GM21825 (cell line): ENCODE data around the gene WRNIP1.

ENCODE experiments used
- ATAC-seq: cut with Tn5 transposase; IDR thresholded peaks from one replicate; pipeline ENCODE4 v1.9.1; 2021; ENCODE audit warnings: mild to moderate bottlenecking, moderate library complexity; ENCODE audit not compliant: unreplicated experiment

The WRNIP1 gene

DNA sequence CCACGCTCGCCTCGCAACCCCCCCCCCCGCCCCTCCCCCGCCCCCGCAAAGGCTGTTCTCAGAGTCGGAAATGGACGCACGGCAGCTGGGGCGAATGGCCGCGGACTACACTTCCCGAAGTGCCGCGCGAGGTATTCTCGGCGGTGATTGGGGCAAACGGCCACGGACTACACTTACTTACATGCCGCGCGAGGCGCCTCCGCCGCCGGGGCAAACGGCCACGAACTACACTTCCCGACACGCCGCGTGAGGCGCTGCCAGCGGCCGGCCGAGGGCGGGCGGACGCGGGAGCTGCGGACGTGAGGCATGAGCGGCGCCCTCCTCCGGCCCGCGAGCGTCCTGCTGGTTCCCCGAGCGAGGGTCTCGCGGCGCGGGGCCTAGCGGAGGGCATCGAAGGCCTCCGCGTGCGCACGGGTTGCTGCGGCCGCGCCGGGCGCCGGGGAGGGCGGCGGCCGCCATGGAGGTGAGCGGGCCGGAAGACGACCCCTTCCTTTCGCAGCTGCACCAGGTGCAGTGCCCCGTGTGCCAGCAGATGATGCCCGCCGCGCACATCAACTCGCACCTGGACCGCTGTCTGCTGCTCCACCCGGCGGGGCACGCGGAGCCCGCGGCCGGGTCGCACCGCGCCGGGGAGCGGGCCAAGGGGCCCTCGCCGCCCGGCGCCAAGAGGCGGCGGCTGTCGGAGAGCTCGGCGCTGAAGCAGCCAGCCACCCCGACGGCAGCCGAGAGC lies at the start of gene WRNIP1:
Gene WRNIP1 (plus strand): TSS at position 228 of the 730 bp plus-strand sequence. CDS start 230 bp downstream, at position 458.
- peak; percentile 86 for ATAC-seq

DNA sequence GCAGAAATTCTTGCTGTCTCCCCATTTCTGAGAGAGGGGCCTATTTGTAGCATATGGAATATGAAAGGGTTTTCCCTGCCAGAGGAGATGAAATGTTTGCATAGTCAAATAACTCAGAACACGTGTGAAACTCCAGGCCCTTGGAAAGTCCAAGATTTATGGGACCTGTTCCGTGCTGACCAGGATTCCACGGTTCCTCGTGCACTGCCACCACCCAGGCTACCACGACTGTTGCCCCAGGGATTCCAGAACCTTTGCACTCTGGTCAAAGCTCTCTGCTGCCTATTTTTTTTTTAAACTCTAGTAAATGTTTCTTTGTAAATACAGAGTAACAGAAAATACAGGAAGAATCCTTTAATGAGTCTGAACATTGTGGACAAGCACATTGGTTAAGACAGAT lies 49.5 kb upstream of the WRNIP1 start:
- no peak for ATAC-seq

GRCh38 chr6:2716936-2717700 lies 48.1 kb upstream of the WRNIP1 start:
- ATAC-seq: no peak

- no peak for ATAC-seq
Observed at GRCh38 chr6:2718334-2719092, 46.7 kb upstream of the WRNIP1 start.

DNA sequence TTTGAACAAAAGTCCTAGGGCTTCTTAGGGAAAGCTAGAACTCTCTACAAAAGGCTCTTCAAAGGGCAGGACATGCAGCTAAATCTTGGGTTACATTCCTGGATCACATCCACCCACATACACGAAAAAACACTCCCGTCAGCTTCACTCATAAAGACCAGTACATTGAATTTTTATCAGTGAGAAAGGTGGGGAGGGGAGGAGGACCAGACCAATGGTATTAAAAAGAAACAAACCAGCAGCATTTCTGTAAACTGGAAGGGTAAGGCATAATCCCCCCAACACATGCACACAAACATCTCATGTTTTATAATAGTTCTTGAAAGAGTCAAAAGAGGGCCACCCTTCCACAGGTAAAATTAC lies 46.1 kb upstream of the WRNIP1 start:
- no peak for ATAC-seq

DNA sequence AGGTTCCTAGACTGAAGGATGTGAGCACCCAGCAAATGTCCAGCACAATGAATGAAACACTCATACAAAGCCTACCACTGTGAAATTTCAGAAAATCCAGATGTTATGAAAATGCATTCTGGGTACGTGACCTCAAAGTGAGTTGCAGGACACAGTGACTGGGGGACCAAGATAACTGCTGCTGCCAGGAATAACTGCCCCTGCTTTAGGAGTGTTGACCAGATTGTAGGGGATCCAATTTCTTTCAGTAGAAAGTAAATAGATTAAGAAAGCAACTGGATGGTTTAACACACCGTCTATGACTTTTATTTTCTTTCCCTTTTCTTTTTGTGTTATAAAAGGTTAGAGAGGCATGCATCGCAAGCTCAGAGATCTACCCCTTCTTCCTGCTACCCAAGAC lies 44.0 kb upstream of the WRNIP1 start:
- no peak for ATAC-seq

DNA sequence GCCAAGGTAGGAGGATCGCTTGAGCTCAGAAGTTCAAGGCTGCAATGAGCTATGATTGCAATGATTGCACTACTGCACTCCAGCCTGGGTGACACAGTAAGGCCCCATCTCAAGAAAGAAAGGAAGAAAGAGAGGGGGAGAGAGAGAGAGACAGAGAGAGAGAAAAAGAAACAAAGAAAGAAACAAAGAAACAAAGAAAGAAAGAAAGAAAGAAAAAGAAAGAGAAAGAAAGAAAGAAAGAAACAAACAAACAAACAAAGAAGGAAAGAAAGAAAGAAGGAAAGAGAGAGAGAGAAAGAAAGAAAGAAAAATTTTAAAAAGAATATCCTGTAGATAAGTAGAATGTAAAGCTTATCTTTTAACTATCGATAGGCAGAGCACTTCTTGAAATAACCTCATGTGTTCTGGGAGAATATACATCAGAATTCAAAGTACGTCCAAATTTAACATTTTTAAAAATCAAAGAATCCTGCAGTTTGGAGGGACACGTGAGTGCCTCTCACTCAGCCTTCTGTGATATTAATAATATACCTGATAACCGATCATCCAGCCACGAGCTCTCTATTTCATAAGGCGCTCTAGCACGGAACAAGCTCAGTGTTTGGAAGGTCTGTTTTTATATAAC lies 39.7 kb upstream of the WRNIP1 start:
- no peak for ATAC-seq

- ATAC-seq: no peak
Observed at GRCh38 chr6:2725999-2726567, 39.1 kb upstream of the WRNIP1 start.

- ATAC-seq: no peak
Observed at GRCh38 chr6:2729921-2730320, 35.3 kb upstream of the WRNIP1 start.

DNA sequence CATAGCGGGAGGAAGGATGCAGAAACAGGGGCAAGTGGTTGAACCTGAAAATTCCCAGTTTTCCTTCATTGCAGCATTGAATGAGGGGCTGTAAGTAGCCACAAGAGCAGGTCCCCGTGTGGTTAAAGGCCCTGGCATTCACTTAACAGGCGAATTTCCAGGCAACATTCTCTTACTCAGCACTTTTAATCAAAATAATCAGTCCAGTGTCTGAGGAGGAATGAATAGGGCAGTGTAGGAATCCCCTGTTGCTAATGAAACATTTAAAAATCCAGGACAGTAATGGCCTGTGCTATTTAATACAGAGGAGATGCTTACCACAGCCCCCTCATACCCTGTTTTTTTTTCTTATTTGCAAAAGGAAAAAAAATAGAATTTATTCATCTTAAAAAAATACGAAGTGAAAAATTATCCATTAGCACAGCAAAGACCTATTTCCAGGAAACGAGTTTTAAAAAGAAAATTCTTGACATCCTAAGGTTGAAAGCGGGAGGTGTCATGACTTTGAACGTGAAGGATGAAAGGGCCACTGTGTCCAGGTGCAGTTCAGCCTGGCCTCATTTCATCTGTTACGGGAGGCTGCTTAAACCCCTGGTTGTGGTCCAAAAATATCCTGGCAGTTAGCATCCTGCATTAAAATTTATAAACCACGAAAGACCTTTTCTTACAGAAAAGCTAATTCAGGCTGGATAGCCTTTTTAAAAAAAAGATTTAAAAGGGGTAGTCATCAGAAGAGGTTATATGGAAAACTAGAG lies 34.7 kb upstream of the WRNIP1 start:
- no peak for ATAC-seq

GRCh38 chr6:2731281-2731909 lies 33.8 kb upstream of the WRNIP1 start:
- no peak for ATAC-seq

DNA sequence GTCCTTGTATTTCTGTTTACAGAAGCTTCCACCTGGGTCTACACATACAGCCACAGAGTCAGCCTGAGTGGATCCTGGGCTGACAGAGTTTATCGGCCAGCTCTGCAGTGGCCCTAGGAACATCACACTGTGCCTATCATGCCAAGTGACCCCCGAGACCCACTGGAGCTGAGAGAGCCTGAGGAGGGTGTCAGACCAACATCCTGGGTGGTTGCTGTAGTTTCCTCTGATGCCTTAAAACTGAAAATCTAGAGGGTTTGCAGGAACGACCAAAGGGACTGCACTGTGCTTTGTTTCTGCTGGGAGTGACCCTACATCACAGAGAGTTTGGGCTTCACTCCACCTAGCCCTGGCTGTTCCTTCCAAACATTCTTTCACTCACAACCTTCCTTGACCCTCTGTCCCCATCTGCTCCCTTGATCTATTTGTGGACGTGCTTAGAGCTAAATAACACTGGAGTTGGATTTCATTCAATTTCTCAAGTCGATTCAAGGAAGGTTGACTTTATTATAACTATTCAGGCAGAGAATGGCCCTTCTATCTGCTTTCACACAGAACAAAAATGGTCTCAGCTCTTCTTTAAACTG lies 32.6 kb upstream of the WRNIP1 start:
- no peak for ATAC-seq

- ATAC-seq: peak; percentile 93
Observed at GRCh38 chr6:2733324-2733723, 31.9 kb upstream of the WRNIP1 start.

DNA sequence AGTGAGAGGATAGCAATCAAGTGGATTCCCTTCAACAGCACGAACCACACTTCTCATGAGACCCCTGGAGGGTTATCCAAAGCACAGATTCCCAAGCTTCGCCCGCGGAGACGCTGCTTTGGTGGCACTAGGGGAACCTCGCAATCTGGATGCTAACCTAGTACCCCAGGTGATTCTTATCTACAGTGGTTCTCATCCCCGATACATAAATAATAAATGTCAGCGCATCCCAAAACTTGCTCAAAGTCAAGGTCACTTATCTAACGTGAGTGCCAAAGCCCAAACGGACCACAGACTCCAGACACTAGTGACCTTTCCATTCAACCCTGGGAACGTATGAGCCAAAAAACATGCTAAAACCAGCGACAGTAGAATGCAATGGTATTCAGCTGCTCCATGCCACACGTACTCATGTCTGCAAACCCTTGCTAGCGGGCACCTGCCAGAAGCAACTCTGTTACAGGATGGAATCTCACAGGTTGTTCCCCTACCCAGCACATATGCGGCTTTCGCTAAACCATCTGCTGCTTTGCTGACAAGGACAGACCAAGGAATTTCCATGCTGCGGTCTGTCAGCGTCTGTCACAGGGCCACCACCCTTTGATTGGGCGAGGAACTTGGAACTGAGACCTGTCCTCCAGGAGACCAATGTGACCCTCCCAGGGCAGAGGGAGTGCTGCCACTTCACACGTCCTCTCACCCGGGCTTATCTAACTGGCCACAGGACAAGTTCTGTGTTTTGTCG lies 31.3 kb upstream of the WRNIP1 start:
- ATAC-seq: no peak

DNA sequence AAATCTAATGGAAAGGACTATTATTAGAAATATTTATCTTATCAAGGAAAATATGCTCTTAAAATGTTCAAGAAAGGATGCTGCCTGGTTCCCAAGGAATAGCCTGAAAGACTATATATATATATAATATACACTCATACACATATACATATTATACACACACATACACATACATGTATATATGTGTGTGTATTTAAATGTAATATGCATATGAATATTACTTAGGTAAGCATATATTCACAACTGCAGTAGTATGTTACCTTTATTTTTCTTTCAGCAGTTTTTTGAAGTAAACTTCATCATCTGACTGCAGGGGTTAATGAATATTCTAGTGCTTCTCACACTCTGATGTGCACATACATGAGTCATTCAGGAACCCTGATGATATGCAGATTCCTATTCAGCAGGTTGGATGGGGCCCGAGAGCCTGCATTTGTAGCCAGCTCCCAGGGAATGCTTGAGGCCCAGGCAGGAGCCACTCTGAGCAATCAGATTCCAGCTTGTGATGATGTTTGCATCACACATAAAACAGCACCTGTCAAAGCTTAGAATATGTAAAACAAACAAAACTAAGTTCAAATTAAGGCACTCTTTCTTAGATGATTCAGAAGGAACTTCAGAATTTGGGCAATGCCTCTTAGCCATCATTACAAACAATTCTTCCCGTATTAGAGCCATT lies 30.6 kb upstream of the WRNIP1 start:
- ATAC-seq: no peak

GRCh38 chr6:2737885-2738284 lies 27.3 kb upstream of the WRNIP1 start:
- ATAC-seq: no peak

GRCh38 chr6:2738373-2738979 lies 26.7 kb upstream of the WRNIP1 start:
- ATAC-seq: no peak

GRCh38 chr6:2739335-2739734 lies 25.9 kb upstream of the WRNIP1 start:
- ATAC-seq: no peak
